ENCODE data around the gene PARN. TPM values are rescaled to one million over a fixed set of nuclear protein-coding genes. Genes with fewer than 3 reads are reported as not detected.
"Not testable (repeated sequence)": the region's sequence is repeated elsewhere in the genome, so short reads cannot be mapped to it uniquely, and the experiment has no call there.

PARN gene
- total and polyA plus RNA-seq, 2 donors, result 20.4 to 24.8 TPM

DNA sequence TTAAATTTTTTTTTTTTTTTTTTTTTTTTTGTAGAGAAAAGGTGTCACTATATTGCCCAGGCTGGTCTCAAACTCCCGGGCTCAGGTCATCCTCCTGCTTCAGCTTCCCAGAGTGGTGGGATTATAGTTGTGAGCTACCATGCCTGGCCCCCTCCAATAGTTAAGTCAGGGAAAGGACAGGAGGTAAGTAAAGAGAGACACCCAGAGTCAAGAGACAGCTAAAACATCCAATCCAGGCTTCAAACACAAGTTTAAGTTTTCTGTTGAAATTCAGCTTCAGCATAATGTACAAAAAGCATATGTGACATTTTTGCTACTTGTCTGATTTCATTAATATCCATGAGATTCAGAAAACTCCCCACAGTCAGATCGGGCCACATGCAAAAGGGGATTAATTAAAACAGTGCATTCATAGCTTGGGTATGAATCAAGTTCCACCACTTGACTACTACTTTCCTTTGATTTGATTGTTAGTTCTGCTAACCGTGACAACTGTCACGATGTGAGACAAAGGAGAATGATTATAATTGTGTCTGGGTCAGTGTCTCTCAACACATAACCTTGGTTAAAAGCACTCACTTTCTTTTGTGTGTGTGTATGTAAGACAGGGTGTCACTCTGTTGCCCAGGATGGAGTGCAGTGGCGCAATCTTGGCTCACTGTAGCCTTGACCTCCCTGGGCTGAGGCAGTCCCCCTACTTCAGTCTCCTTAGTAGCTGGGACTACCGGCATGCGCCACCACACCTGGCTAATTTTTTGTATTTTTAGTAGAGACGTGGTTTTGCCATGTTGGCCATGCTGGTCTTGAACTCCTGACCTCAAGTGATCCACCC, 184.9 kb downstream of the PARN start:
- Histone ChIP-seq H3K36me3 (ENCODE audit: control insufficient read depth in 2 of 2, insufficient read depth in 2 of 2, low read length in 1 of 2) (peaks cover 0 to 10% of the 10 kb centered on the region in 2 donors), H3K27ac (ENCODE audit: low read depth in 1 of 2, low read length in 1 of 2) (no peak overlapping the region), H3K4me3 (ENCODE audit: low read length in 2 of 2) (no peak overlapping the region), H3K27me3 (ENCODE audit: control insufficient read depth in 2 of 2, insufficient read depth in 1 of 2, low read length in 1 of 2) (no peaks in the 10 kb centered on the region), H3K4me1 (ENCODE audit: control insufficient read depth in 2 of 2, insufficient read depth in 2 of 2, low read length in 2 of 2) (peaks cover 0 to 2% of the 10 kb centered on the region in 2 donors), H3K9me3 (ENCODE audit: control insufficient read depth in 2 of 2, insufficient read depth in 1 of 2, low read length in 1 of 2) (no peaks in the 10 kb centered on the region)
- no peak for DNase-seq (ENCODE audit: low read depth in 6 of 9, low spot score in 9 of 9)
- 97% methylated on average over 8 of the region's 8 CpGs for WGBS

DNA sequence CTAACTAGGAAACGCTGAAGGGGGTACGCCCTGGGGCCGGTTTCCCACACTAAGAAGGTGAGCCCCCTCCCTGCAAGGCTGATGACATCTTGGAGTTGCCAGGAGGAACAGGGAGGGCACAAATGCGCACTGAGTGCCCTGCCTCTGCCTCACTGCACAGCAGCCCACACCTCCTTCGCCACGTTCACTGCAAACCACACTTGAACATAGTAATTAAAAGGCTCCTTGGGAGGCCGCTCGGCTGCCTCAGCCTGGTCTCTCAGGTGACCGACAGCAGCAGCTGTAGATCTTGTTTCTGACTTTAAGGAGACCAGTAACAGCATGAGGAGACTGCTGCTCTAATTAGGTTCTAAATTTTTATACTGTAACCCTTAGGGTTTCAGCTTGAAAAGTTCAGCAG, 188.5 kb downstream of the PARN start:
- not testable (repeated sequence) for H3K36me3 ChIP-seq (ENCODE audit: control insufficient read depth in 2 of 2, insufficient read depth in 2 of 2, low read length in 1 of 2); DNase-seq (ENCODE audit: low read depth in 6 of 9, low spot score in 9 of 9); H3K9me3 ChIP-seq (ENCODE audit: control insufficient read depth in 2 of 2, insufficient read depth in 1 of 2, low read length in 1 of 2); H3K4me3 ChIP-seq (ENCODE audit: low read length in 2 of 2); H3K27me3 ChIP-seq (ENCODE audit: control insufficient read depth in 2 of 2, insufficient read depth in 1 of 2, low read length in 1 of 2); H3K27ac ChIP-seq (ENCODE audit: low read depth in 1 of 2, low read length in 1 of 2)
- peaks cover 18 to 26% of the 10 kb centered on the region in 2 donors for H3K4me1 ChIP-seq (ENCODE audit: control insufficient read depth in 2 of 2, insufficient read depth in 2 of 2, low read length in 2 of 2)
- WGBS, result 93% methylated on average over 9 of the region's 9 CpGs

DNA sequence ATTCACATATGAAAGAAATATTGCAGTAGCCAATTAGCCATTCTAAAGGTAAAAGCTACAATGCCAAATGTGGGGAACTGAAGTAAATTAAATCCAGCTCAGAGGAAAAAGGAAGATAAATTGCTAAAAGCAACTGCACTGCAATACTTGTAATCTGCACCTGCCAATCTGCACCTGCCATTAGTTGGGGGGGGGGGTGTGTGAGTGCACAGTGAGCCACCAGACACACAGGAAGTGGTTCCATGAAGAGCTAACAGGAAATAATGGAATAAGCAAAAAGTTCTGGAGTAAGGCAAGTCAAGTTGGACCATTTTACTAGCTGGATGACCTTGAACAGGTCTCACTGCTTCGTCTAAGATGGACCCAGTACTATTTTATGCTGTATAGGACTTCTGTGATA, 191.8 kb downstream of the PARN start:
- peak in 6 of 9 donors; percentile 18 to 72 (median 44) for DNase-seq (ENCODE audit: low read depth in 6 of 9, low spot score in 9 of 9)
- peak overlapping the region in 1 of 2 donors; percentile 86 for H3K27ac ChIP-seq (ENCODE audit: low read depth in 1 of 2, low read length in 1 of 2)
- H3K4me3 ChIP-seq (ENCODE audit: low read length in 2 of 2), result no peak overlapping the region
- WGBS, result 97% methylated on average over 1 of the region's 1 CpG
- no peaks in the 10 kb centered on the region for H3K36me3 ChIP-seq (ENCODE audit: control insufficient read depth in 2 of 2, insufficient read depth in 2 of 2, low read length in 1 of 2)
- H3K4me1 ChIP-seq (ENCODE audit: control insufficient read depth in 2 of 2, insufficient read depth in 2 of 2, low read length in 2 of 2), result peaks cover 37 to 54% of the 10 kb centered on the region in 2 donors
- H3K27me3 ChIP-seq (ENCODE audit: control insufficient read depth in 2 of 2, insufficient read depth in 1 of 2, low read length in 1 of 2), result no peaks in the 10 kb centered on the region
- H3K9me3 ChIP-seq (ENCODE audit: control insufficient read depth in 2 of 2, insufficient read depth in 1 of 2, low read length in 1 of 2), result no peaks in the 10 kb centered on the region

DNA sequence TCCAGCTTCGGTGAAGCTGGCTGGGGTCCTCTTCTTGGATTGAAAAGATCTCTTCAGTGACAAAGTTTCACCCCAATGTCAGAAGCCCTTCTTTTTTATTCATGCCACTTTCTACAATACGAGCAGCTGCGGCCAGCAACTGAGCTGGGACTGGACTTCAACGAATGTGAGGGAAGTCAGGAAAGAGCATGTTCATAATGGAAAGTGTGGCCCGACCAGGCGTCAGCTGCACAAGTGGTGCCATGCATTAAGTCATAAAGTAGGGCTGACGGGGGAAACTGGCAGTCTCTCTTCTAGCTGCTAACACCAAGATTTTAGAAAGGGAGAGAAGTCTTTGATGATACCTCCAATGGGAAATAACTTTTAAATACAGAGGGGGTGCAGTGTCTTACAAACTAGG, 192.6 kb downstream of the PARN start:
- no peaks in the 10 kb centered on the region for H3K27me3 ChIP-seq (ENCODE audit: control insufficient read depth in 2 of 2, insufficient read depth in 1 of 2, low read length in 1 of 2)
- peaks cover 37 to 54% of the 10 kb centered on the region in 2 donors for H3K4me1 ChIP-seq (ENCODE audit: control insufficient read depth in 2 of 2, insufficient read depth in 2 of 2, low read length in 2 of 2)
- no peaks in the 10 kb centered on the region for H3K9me3 ChIP-seq (ENCODE audit: control insufficient read depth in 2 of 2, insufficient read depth in 1 of 2, low read length in 1 of 2)
- peak in 2 of 9 donors; percentile 13 to 32 for DNase-seq (ENCODE audit: low read depth in 6 of 9, low spot score in 9 of 9)
- 78% methylated on average over 7 of the region's 7 CpGs for WGBS
- no peaks in the 10 kb centered on the region for H3K36me3 ChIP-seq (ENCODE audit: control insufficient read depth in 2 of 2, insufficient read depth in 2 of 2, low read length in 1 of 2)
- peak overlapping the region in 1 of 2 donors; percentile 86 for H3K27ac ChIP-seq (ENCODE audit: low read depth in 1 of 2, low read length in 1 of 2)
- no peak overlapping the region for H3K4me3 ChIP-seq (ENCODE audit: low read length in 2 of 2)

DNA sequence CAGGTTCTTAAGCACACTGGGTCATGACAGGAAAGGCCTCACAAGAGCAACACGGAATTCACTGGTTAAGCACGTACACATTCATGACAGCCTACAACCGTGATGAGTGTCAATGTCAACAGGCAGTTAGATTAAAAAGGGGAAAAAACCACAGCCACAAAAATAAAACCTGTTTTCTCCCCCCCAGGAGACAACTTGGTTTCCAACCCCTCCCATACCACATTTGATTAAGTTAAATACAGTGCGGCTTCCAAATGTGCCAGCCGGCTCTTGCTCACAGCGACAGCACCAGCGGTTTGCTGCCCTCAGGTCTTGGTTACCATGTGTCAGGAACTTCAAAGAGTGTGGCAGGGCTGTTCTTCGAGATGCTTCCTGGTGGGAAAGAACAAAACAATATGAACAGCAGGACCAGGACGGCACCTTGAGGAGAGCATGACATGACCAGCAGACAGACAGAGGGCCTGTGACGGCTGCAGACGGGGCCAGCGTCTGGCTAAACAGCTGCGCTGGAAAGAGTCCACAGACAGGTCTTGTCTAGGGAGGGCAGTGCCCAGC, 193.6 kb downstream of the PARN start:
- peaks cover 37 to 54% of the 10 kb centered on the region in 2 donors for H3K4me1 ChIP-seq (ENCODE audit: control insufficient read depth in 2 of 2, insufficient read depth in 2 of 2, low read length in 2 of 2)
- H3K27ac ChIP-seq (ENCODE audit: low read depth in 1 of 2, low read length in 1 of 2), result peak overlapping the region; percentile 20 to 86
- H3K27me3 ChIP-seq (ENCODE audit: control insufficient read depth in 2 of 2, insufficient read depth in 1 of 2, low read length in 1 of 2), result no peaks in the 10 kb centered on the region
- H3K9me3 ChIP-seq (ENCODE audit: control insufficient read depth in 2 of 2, insufficient read depth in 1 of 2, low read length in 1 of 2), result no peaks in the 10 kb centered on the region
- 11% methylated on average over 13 of the region's 13 CpGs for WGBS
- peak overlapping the region in 1 of 2 donors; percentile 29 for H3K4me3 ChIP-seq (ENCODE audit: low read length in 2 of 2)
- DNase-seq (ENCODE audit: low read depth in 6 of 9, low spot score in 9 of 9), result peak; percentile 24 to 81 (median 44)
- no peaks in the 10 kb centered on the region for H3K36me3 ChIP-seq (ENCODE audit: control insufficient read depth in 2 of 2, insufficient read depth in 2 of 2, low read length in 1 of 2)

DNA sequence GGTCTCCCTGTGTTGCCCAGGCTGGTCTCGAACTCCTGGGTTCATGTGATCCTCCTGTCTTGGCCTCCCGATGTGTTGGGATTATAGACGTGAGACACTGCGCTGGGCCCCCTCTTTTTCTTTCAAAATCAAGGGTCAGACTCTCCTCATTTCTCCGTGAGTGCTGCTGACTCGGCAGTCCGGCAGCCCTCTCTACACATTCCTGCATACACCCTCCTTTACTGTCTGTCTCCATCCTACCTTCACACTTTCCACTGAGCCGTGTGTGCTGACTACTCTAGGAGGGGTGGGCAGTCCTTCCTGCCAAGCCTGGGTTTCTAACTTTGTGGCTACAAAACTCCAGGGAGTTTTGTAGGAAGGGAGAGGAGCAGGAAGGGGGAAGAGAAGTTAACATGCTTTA, 195.2 kb downstream of the PARN start:
- no peaks in the 10 kb centered on the region for H3K36me3 ChIP-seq (ENCODE audit: control insufficient read depth in 2 of 2, insufficient read depth in 2 of 2, low read length in 1 of 2)

DNA sequence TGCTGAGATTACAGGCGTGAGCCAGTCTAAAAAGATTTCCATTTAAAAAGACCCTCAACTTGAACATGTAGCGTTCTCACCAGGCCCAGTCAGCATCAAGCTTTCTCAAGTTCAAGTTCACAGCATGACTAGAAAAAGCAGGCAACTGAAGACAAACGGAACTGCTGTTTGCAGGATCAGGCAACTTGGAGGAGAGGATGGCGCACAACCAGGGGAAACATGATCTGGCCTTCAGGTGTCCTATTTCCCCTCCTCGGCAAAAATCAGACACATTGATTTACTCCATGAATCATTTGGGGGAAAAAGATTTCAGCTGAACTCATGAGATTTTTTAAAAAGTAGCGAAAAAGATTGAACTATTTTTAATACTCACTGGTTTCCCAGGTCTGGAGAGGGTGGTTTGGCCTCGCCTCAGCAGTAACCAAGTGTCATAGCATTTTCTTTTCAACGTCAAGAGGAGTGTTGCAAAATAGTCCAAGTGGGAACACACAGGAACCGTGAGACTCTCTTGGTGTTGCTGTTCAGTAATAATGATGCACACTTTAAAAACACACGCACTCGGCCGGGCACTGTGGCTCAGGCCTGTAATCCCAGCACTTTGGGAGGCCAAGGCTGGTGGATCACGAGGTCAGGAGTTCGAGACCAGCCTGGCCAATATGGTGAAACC, 201.0 kb downstream of the PARN start:
- not testable (repeated sequence) for H3K4me3 ChIP-seq (ENCODE audit: low read length in 2 of 2); H3K27me3 ChIP-seq (ENCODE audit: control insufficient read depth in 2 of 2, insufficient read depth in 1 of 2, low read length in 1 of 2); H3K36me3 ChIP-seq (ENCODE audit: control insufficient read depth in 2 of 2, insufficient read depth in 2 of 2, low read length in 1 of 2); H3K27ac ChIP-seq (ENCODE audit: low read depth in 1 of 2, low read length in 1 of 2); H3K4me1 ChIP-seq (ENCODE audit: control insufficient read depth in 2 of 2, insufficient read depth in 2 of 2, low read length in 2 of 2); DNase-seq (ENCODE audit: low read depth in 6 of 9, low spot score in 9 of 9); H3K9me3 ChIP-seq (ENCODE audit: control insufficient read depth in 2 of 2, insufficient read depth in 1 of 2, low read length in 1 of 2)
- WGBS, result 97% methylated on average over 14 of the region's 14 CpGs

More for the DNA sequence above, 195.2 kb downstream of the PARN start:
- H3K27ac ChIP-seq (ENCODE audit: low read depth in 1 of 2, low read length in 1 of 2), result no peak overlapping the region
- H3K4me3 ChIP-seq (ENCODE audit: low read length in 2 of 2), result no peak overlapping the region
- no peaks in the 10 kb centered on the region for H3K27me3 ChIP-seq (ENCODE audit: control insufficient read depth in 2 of 2, insufficient read depth in 1 of 2, low read length in 1 of 2)
- WGBS, result 95% methylated on average over 8 of the region's 8 CpGs
- DNase-seq (ENCODE audit: low read depth in 6 of 9, low spot score in 9 of 9), result no peak
- no peaks in the 10 kb centered on the region for H3K9me3 ChIP-seq (ENCODE audit: control insufficient read depth in 2 of 2, insufficient read depth in 1 of 2, low read length in 1 of 2)
- H3K4me1 ChIP-seq (ENCODE audit: control insufficient read depth in 2 of 2, insufficient read depth in 2 of 2, low read length in 2 of 2), result peaks cover 37 to 54% of the 10 kb centered on the region in 2 donors

DNA sequence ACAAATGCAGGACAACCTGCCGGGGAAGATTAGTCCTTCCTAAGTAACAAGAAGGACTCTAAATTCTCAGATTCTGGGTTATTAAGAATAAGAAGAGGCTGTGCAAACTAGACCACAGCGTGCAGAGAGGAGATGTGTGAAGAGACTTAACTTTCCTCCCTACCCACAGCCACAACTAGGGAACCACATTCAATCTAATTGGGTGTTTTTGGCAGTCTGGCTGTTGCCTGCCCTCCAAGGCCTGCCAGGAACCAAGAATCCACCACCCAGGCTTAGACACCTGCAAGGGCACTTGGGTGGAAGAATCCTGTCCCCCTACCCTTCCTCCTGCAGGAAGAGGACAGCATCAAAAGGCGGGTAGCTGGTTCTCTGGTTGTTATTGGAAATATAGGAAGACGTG, 202.0 kb downstream of the PARN start:
- Histone ChIP-seq H3K4me1 (ENCODE audit: control insufficient read depth in 2 of 2, insufficient read depth in 2 of 2, low read length in 2 of 2) (peaks cover 3 to 5% of the 10 kb centered on the region in 2 donors), H3K4me3 (ENCODE audit: low read length in 2 of 2) (no peak overlapping the region), H3K27ac (ENCODE audit: low read depth in 1 of 2, low read length in 1 of 2) (peak overlapping the region in 1 of 2 donors; percentile 1), H3K9me3 (ENCODE audit: control insufficient read depth in 2 of 2, insufficient read depth in 1 of 2, low read length in 1 of 2) (no peaks in the 10 kb centered on the region), H3K36me3 (ENCODE audit: control insufficient read depth in 2 of 2, insufficient read depth in 2 of 2, low read length in 1 of 2) (no peaks in the 10 kb centered on the region), H3K27me3 (ENCODE audit: control insufficient read depth in 2 of 2, insufficient read depth in 1 of 2, low read length in 1 of 2) (no peaks in the 10 kb centered on the region)
- no peak for DNase-seq (ENCODE audit: low read depth in 6 of 9, low spot score in 9 of 9)
- 80% methylated on average over 4 of the region's 4 CpGs for whole genome bisulfite sequencing

DNA sequence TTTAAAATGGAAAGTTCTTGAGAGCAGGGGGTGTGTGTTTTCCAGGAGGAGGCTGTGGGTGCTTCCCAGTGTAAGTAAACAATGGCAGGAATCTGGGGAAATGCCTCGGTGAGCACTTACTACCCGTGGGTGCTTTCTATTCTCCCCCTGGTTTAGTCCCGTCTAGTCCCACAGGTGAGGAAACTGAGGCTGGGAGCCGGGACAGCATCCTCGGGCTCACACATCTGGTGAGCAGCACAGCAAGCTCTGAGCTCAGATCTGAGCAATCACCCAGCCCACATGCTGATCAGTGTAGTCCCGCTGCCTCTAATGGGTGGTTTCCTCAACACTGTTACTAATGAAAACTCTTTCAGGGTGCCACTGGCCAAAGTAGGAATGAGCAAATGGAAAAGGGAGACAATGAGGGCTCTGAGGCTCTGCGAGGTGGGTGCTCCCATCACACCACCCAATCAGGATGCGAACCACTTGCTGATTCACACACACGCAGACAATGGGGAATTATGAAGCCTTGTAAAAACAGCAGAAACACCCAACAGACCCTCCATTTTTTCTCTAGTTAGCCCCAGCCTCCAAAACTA, 202.6 kb downstream of the PARN start:
- H3K36me3 ChIP-seq (ENCODE audit: control insufficient read depth in 2 of 2, insufficient read depth in 2 of 2, low read length in 1 of 2), result no peaks in the 10 kb centered on the region
- no peaks in the 10 kb centered on the region for H3K9me3 ChIP-seq (ENCODE audit: control insufficient read depth in 2 of 2, insufficient read depth in 1 of 2, low read length in 1 of 2)
- H3K27me3 ChIP-seq (ENCODE audit: control insufficient read depth in 2 of 2, insufficient read depth in 1 of 2, low read length in 1 of 2), result no peaks in the 10 kb centered on the region
- no peak overlapping the region for H3K27ac ChIP-seq (ENCODE audit: low read depth in 1 of 2, low read length in 1 of 2)
- H3K4me3 ChIP-seq (ENCODE audit: low read length in 2 of 2), result no peak overlapping the region
- DNase-seq (ENCODE audit: low read depth in 6 of 9, low spot score in 9 of 9), result no peak
- WGBS, result 91% methylated on average over 9 of the region's 9 CpGs
- H3K4me1 ChIP-seq (ENCODE audit: control insufficient read depth in 2 of 2, insufficient read depth in 2 of 2, low read length in 2 of 2), result peaks cover 3 to 5% of the 10 kb centered on the region in 2 donors
